Pericardium fibroblast (primary cell): ENCODE data around the gene SHPK. TPM values are rescaled to one million over a fixed set of nuclear protein-coding genes. Genes with fewer than 3 reads are reported as not detected.

Source experiments
- total RNA-seq: library from RNA; depleted of rRNA; stranded (reverse); fragments of >200 nt; gene quantifications from 2 replicates; pipeline ENCODE4 v1.2.3, GENCODE V29; 2015

SHPK gene, protein sequence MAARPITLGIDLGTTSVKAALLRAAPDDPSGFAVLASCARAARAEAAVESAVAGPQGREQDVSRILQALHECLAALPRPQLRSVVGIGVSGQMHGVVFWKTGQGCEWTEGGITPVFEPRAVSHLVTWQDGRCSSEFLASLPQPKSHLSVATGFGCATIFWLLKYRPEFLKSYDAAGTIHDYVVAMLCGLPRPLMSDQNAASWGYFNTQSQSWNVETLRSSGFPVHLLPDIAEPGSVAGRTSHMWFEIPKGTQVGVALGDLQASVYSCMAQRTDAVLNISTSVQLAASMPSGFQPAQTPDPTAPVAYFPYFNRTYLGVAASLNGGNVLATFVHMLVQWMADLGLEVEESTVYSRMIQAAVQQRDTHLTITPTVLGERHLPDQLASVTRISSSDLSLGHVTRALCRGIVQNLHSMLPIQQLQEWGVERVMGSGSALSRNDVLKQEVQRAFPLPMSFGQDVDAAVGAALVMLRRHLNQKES
- total RNA-seq: 4.6 and 9.2 TPM in 2 replicates

DNA sequence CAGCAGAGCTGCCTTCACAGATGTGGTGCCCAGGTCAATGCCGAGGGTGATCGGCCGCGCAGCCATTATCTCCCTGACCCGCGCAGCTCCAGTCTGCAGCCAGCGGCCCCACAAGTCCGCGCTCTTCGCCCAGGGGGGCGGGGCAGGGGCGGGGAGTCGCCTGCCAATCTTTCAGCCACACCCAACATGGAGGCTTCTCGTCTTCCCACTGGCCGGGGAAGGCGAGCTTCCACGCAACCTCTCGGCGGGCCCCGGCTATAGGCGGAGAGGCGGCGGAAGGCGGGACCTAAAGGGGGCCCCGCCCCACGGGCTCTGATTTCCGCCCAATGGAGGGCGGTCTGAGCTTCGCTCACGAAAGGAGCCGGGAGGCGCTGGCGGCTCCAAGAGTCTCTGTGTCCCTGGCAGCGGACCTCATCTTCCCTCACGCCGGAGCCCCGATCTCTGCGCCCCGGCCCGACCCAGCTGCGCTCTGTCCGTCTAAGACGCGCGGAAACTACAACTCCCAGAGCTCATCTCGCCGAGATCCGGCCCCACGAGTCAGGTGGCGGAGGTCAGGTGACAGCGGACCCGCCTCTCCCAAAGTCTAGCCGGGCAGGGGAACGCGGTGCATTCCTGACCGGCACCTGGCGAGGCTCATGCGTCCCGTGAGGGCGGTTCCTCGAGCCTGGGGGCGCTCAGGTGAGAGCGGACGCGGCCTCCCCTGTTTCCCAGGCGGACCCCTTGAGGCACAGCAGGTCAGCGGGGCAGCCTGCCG lies at the start of gene SHPK, which contains the start of gene CTNS:
SHPK (minus strand) TSS at position 97 of the 754 bp plus-strand sequence; CDS start at position 66, 31 bp downstream.
CTNS (plus strand) TSS at position 607 of the 754 bp plus-strand sequence. CDS start 3,447 bp downstream, outside the sequence.

DNA sequence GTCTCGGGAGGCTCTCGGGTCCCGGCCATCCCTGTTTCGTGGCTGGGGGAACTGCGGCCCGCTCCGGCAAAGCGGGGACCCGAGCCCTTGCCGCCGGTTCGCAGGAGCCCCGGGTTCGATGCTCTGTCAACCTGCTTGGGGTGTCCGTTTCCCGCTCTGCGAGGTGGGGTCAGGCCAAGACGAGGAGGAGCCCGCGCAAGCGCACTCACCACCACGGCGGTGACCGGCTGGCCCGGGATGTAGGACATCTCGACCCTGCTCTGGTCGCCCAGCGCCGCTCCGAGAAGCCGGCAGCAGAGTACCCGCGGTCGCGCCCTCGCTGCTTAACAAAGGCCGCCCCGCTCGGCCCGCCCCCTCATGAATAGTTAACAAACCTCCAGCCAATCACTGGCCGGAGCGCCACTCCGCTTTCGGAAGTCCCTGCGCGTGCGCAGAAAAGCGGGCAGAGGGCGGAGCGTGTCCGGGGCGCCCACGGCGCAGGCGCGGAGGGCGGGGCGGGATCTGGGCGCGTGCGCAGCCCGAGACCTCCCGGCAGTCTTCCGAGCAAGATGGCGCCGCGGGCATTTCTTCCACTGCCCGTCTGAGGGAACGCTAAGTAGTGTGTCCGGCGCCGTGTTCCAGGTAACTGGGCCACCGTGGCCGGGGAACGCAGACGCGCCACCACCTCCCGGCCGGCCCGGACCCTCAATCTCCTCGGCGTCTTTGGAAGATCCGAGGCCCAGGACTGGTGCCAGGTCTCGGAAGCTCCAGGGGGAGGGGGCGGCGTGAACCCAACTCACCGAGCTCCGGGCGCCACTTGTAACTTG lies 32.4 kb upstream of the SHPK start, which contains the start of the genes EMC6 and TAX1BP3:
EMC6 (plus strand) TSS at position 534 of the 806 bp plus-strand sequence. CDS start 335 bp downstream, outside the sequence.
TAX1BP3 (minus strand) TSS at position 300 of the 806 bp plus-strand sequence; CDS start at position 248, 52 bp downstream.

Other genes with a start within 250 kb of the SHPK start
- 0.70 TPM in 1 of 2 replicates, not detected in the other for gene OR3A2, start 249.9 kb downstream of the SHPK start, total RNA-seq
- gene OR1E1, start 237.8 kb downstream of the SHPK start, total RNA-seq: not detected in 2 replicates
- 0.12 TPM in 1 of 2 replicates, not detected in the other for gene OR3A3, start 224.9 kb downstream of the SHPK start, total RNA-seq
- not detected in 2 replicates for gene OR1E2, start 202.4 kb downstream of the SHPK start, total RNA-seq
- gene SPATA22, start 164.4 kb downstream of the SHPK start, total RNA-seq: 1.0 and 2.7 TPM in 2 replicates
- gene ASPA, start 160.3 kb downstream of the SHPK start, total RNA-seq: 0.85 and 1.4 TPM in 2 replicates
- 1.2 and 1.5 TPM in 2 replicates for gene TRPV3, start 78.4 kb downstream of the SHPK start, total RNA-seq
- 1.1 and 1.2 TPM in 2 replicates for gene TRPV1, start 26.8 kb downstream of the SHPK start, total RNA-seq
- gene CTNS, start 510 bp upstream of the SHPK start, total RNA-seq: 15.2 and 18.7 TPM in 2 replicates
- 331 and 447 TPM in 2 replicates for gene TAX1BP3, start 32.3 kb upstream of the SHPK start, total RNA-seq
- gene EMC6, start 32.6 kb upstream of the SHPK start, total RNA-seq: 19.7 and 21.9 TPM in 2 replicates
- 0.58 and 1.4 TPM in 2 replicates for gene P2RX5, start 59.9 kb upstream of the SHPK start, total RNA-seq
- gene HASPIN, start 87.7 kb upstream of the SHPK start, total RNA-seq: 0.47 and 1.4 TPM in 2 replicates
- gene ITGAE, start 164.9 kb upstream of the SHPK start, total RNA-seq: 6.4 and 46.0 TPM in 2 replicates
- gene NCBP3, start 210.0 kb upstream of the SHPK start, total RNA-seq: 9.7 and 16.1 TPM in 2 replicates